NCI-H1694 treated with DMSO at 0.1 percent for 48 hours (cell line): ENCODE results near the gene DNMT3B.
"Not testable (repeated sequence)": the region's sequence is repeated elsewhere in the genome, so short reads cannot be mapped to it uniquely, and the experiment has no call there.

Experiments
- DNase-seq: peaks from one replicate; lab custom pipeline; 2025; lab: John Stamatoyannopoulos, UW

DNMT3B gene

GRCh38 chr20:32763202-32764004 is 1.2 kb downstream of the DNMT3B start:
- DNase-seq = no peak

GRCh38 chr20:32764005-32764960 is 2.1 kb downstream of the DNMT3B start:
- DNase-seq = no peak

- not testable (repeated sequence) for DNase-seq
These were observed 3.2 kb downstream of the DNMT3B start for GRCh38 chr20:32765230-32765875.

DNA sequence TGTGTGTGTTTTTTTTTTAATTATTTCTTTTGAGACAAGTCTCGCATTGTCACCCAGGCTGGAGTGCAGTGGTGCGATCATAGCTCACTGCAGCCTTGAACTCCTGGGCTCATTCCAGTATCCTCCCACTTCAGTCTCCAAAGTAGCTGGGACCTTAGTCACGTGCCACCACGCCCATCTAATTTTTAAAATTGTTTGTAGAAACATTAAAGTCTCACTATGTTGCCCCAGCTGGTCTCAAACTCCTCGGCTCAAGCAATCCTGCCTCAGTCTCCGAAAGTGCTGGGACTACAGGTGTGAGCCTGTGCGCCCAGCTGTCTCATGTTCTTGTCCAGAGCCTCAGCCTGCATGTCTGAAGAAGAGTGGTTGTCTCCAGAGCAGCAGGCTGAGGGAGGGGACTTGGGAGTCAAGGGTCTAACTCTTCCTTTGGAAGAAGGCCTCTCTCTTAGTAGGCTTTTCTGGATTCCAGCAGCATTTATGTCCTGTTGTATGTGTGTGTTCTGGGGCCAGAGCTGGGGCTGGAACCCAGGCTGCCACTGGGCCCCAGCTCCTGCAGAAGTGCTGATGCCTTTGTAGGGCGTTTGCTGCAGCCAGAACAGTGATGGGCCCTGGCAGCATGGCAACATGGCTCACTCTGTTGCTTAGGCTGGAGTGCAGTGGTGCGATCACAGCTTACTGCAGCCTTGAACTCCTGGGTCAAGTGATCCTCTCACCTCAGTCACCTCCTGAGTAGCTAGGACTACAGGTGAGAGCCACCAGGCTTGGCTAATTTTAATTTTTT is 5.4 kb downstream of the DNMT3B start:
- no peak for DNase-seq

DNA sequence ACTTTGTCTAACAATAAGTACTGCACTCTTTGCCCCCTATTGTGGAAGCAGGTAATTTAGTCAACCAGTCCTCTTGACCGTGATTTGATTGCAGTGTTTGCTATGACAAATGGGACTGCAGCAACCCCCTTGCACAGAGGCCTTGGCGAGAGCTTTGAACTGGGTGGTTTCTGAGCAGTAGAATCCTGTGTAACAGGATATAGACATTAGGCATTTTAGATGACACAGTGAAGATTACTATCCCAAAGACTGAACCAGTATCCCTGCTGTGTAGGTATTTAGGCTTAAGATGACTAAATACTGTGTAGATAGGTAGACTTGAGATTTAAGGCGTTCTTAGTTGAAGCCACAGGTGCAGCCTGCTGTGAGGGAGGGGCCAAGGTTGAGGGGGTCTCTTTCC is 9.9 kb downstream of the DNMT3B start:
- no peak for DNase-seq

DNA sequence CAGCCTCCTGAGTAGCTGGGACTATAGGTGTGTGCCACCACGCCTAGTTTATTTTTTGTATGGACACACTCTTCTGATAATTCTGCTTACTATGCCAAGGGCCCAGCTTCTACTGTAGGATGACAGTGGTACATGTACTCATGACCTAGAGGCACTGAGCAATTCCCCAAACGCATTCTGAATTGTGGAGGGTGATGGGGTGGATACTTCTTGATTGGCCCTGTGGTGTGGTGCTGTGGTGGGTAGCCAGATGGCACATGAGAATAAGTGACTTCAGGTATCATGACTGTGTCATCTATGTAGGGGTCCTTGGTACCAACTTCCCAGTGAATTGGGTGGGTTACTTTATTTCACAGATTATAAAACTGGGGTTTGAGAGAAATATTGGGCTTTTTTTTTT is 11.0 kb downstream of the DNMT3B start:
- no peak for DNase-seq

GRCh38 chr20:32773855-32774254 is 11.7 kb downstream of the DNMT3B start:
- DNase-seq = no peak

DNA sequence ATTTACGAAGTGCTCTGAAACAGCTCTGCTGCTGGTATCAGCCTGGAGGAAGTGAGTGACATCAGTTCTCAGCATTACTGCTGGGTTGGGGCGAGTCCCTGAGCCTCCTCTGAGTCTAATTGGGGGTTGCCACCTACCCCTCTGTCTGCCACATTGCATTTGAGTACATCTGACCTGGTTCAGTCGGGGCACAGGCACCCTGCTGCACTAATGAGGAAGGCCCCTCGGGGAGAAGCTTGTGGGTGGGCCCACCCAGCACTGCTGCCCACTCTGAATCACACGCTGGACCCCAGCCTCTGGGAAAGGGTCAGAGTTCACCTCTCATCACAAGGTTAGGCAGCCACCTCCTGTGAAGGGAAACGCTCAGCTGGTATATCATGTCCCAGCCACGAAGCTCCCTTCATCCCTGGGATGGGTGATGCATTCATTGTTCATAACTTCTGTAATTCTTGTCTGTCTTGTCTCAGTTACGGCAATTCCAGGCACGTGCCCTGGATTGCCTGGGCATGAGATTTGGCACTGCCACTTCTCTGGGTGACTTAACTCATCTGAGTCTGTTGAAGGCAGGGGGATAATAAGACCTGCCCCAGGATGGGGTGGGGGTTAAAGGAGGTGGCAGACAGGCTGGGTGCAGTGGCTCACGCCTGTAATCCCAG is 13.3 kb downstream of the DNMT3B start:
- DNase-seq = no peak

GRCh38 chr20:32777177-32777956 is 15.2 kb downstream of the DNMT3B start:
- DNase-seq = no peak

GRCh38 chr20:32779500-32780211 is 17.5 kb downstream of the DNMT3B start:
- DNase-seq = no peak

DNA sequence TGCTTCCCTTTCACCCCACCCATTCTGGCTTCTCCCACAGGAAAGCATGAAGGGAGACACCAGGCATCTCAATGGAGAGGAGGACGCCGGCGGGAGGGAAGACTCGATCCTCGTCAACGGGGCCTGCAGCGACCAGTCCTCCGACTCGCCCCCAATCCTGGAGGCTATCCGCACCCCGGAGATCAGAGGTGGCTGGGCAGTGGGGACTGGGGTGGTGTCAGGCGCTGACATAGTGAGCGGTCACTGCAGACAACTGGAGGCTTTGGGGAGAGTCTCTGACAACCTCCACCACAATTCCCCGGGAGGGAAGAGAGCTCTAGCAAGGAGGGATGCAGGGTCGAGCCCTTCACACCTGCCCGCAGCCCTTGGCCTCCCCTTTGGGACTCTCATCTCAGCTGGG is 18.1 kb downstream of the DNMT3B start:
- DNase-seq = no peak

DNA sequence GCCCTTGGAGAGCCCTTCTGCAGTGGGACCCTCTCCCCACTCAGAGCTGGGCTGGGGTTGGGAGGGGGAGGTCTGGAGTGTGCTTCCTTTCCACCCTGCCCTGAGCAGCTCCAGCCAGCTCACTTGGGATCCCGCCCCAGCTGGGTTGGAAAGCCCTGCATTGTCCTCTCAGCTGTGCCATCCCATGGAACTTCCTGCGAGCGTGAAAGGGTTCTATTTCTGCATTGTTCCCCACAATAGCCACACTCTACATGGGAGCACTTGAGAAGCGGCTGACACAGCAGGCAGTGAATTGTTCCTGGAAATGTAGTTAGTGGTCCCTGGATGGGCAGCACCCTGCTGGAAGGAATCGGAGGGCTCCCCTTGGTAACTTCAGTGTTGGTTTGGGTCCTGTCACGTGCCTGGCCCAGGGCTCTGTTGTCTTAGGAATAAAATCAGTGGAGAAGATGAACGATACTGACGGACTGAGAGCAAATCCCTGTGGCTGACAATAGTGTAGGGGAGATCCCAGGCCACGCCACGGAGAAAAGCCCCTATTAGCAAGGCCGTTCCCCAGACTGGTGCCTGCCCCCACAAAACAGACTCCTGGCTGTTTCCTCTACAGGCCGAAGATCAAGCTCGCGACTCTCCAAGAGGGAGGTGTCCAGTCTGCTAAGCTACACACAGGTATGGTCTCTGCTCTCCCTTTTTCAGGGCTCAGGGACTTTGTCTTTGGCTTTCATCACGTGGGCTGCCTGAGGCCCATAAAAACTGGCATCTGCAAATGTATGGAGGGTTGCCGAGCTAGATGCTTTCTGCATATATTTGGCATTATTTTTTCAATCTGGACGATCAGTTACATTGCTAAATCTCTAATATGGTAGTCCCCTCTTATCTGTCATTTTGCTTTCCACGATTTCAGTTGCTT is 18.8 kb downstream of the DNMT3B start:
- no peak for DNase-seq

- DNase-seq = no peak
These were observed 22.3 kb downstream of the DNMT3B start for GRCh38 chr20:32784369-32785080.

- DNase-seq = no peak
These were observed 24.0 kb downstream of the DNMT3B start for GRCh38 chr20:32786059-32786760.

DNA sequence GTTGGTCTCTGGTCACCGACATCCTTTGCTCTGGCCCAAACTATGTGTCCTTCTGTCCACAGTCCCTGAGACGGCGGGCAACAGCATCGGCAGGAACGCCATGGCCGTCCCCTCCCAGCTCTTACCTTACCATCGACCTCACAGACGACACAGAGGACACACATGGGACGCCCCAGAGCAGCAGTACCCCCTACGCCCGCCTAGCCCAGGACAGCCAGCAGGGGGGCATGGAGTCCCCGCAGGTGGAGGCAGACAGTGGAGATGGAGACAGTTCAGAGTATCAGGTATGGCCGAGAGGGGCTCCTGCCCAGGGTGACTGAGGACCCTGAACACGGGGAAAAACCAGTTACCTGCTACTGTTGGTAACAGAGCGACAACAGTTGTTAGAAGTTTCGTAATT is 25.0 kb downstream of the DNMT3B start:
- no peak for DNase-seq

DNA sequence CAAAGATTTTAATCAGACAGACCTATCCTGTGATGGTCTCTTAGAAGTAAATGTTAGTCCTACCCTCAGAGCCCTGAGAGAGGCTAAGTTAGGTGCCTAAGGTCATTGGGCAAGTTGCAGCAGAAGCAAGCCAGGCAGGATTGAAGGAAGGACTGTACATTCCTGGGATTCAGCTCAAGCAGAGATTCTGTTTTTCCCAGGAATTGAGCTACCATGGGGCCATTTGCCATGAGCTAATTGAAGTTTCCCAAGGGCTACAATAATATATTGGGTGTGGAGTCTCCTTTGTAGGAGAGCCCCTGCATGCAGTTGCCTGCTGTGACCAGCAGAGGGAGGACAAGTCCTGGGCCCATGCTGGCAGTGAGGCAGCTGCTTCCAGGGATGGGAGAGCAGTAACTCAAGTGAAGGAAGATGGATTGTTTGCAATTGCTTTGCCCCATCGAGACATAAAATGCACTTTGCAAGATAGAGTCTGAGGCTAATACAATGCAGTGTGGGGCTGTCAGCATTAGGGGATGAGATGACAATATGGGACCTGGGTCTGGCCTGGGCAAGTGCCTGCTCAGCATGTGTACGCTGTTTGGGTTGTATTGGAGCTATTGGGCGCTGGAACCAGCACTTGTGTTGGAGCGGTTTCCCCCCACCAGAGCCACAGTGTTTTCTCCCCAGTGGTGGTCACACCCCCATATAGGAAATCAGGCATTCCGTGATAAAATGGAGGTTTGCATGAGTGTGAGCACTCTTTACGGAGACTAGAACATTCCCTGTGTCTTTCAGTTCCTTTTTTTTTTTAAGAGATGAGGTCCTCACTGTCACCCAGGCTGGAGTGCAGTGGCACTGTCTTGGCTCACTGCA is 27.9 kb downstream of the DNMT3B start:
- peak; percentile 50 for DNase-seq

DNA sequence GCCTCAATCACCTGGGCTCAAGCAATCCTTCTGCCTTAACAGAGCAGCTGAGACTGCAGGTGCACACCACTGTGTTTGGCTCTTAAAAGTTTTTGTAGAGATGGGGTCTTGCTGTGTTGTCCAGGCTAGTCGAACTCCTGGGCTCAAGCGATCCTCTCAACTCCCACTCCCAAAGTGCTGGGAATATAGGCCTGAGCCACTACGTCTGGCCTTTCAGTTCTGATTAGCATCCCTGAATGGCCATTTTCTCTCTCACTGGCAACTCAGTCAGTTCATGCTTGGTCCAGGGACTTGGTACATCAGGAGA is 28.5 kb downstream of the DNMT3B start:
- no peak for DNase-seq
